ENCODE results near the gene ZRANB2. TPM values are rescaled to one million over a fixed set of nuclear protein-coding genes. Genes with fewer than 3 reads are reported as not detected.

Gene ZRANB2
- polyA plus RNA-seq, 2 of the 4 experiments (the other 2 are of a cell fraction), result 47.9 to 87.6 TPM

- CTCF ChIA-PET, result interaction anchor here (2.0 kb wide), 1 partner anchor 9 kb away, joined by 4 read pairs; no protein-coding TSS in a partner anchor
- POLR2A ChIA-PET, result no interaction called here
- Histone ChIP-seq H3K4me3 (no peak overlapping the region), H3K4me1 (no peaks in the 10 kb centered on the region), H3K9me3 (no peaks in the 10 kb centered on the region), H3K4me2 (no peak overlapping the region), H3K27ac (no peak overlapping the region)
- TF ChIP-seq MAFK (IDR thresholded peaks at IDR 0.05; ENCODE audit: partially characterized antibody) (peak; percentile 62), KDM1A (IDR thresholded peaks at IDR 0.05; ENCODE audit: low read depth) (no peak)
- no peak for ATAC-seq
- FAIRE-seq, result no peak
- DNase-seq (ENCODE audit: low read depth in 1 of 2, low spot score in 1 of 2), result no peak
These were observed 8.6 kb downstream of the ZRANB2 start for GRCh38 chr1:71072273-71072672.

GRCh38 chr1:71071720-71072119, 9.1 kb downstream of the ZRANB2 start:
- H3K9me3 ChIP-seq, result no peaks in the 10 kb centered on the region
- no peaks in the 10 kb centered on the region for H3K4me1 ChIP-seq
- no peak overlapping the region for H3K27ac ChIP-seq
- H3K4me3 ChIP-seq, result no peak overlapping the region
- TF ChIP-seq ZSCAN20 (CRISPR knock-in tag; IDR thresholded peaks at IDR 0.05) (no peak), FOXS1 (CRISPR knock-in tag; IDR thresholded peaks at IDR 0.05) (no peak), RAD21 (conservative IDR thresholded peaks at IDR 0.05 in 1 of 2, IDR thresholded peaks at IDR 0.05 in 1 of 2) (no peak), CHD2 (IDR thresholded peaks at IDR 0.05; ENCODE audit: low read length, partially characterized antibody) (no peak), ZFP36 (IDR thresholded peaks at IDR 0.05; ENCODE audit: borderline replicate concordance, partially characterized antibody) (no peak), EP300 (IDR thresholded peaks at IDR 0.05) (no peak), JUN (IDR thresholded peaks at IDR 0.05) (no peak), CBX8 (IDR thresholded peaks at IDR 0.05) (no peak), RARB (CRISPR knock-in tag; IDR thresholded peaks at IDR 0.05) (no peak), ZC3H11A (IDR thresholded peaks at IDR 0.05) (no peak), CBX2 (IDR thresholded peaks at IDR 0.05; ENCODE audit: borderline replicate concordance, low read depth) (no peak), NFE2L2 (conservative IDR thresholded peaks at IDR 0.05; ENCODE audit: low read length) (no peak)
- 90% methylated on average over 4 of the region's 4 CpGs for WGBS (ENCODE audit: missing lambda C conversion rate)
- POLR2A ChIA-PET, result no interaction called here
- DNase-seq (ENCODE audit: low read depth in 1 of 2, low spot score in 1 of 2), result no peak
- H3K4me2 ChIP-seq, result no peak overlapping the region
- no peak for FAIRE-seq
- no peak for ATAC-seq
- CTCF ChIA-PET, result interaction anchor here (2.0 kb wide), 1 partner anchor 10 kb away, joined by 4 read pairs; no protein-coding TSS in a partner anchor

- ChIA-PET POLR2A (no interaction called here), CTCF (no interaction called here)
- Histone ChIP-seq H3K4me3 (no peak overlapping the region), H3K9me3 (no peaks in the 10 kb centered on the region), H3K4me2 (no peak overlapping the region), H3K4me1 (no peaks in the 10 kb centered on the region), H3K27ac (no peak overlapping the region)
- ATAC-seq (no peak), DNase-seq (ENCODE audit: low read depth in 1 of 2, low spot score in 1 of 2) (no peak), FAIRE-seq (no peak)
- TF ChIP-seq CHD4 (IDR thresholded peaks at IDR 0.05; ENCODE audit: borderline replicate concordance), result no peak
- TF ChIP-seq NR3C1 (IDR thresholded peaks at IDR 0.05), result no peak
- no peak for TF ChIP-seq HMGXB4 (CRISPR knock-in tag; IDR thresholded peaks at IDR 0.05; ENCODE audit: borderline replicate concordance)
- TF ChIP-seq CBX8 (IDR thresholded peaks at IDR 0.05), result no peak
- no peak for TF ChIP-seq TP53 (CRISPR knock-in tag; IDR thresholded peaks at IDR 0.05)
- TF ChIP-seq JUNB (IDR thresholded peaks at IDR 0.05), result no peak
- TF ChIP-seq CEBPB (IDR thresholded peaks at IDR 0.05), result no peak
- TF ChIP-seq HOXB5 (CRISPR knock-in tag; IDR thresholded peaks at IDR 0.05), result no peak
- TF ChIP-seq MAX (IDR thresholded peaks at IDR 0.05), result no peak
- TF ChIP-seq HOXB13 (CRISPR knock-in tag; IDR thresholded peaks at IDR 0.05; ENCODE audit: low read depth), result no peak
- WGBS (ENCODE audit: missing lambda C conversion rate), result 90% methylated on average over 6 of the region's 6 CpGs
These were observed 12.3 kb downstream of the ZRANB2 start for GRCh38 chr1:71068325-71069240.
